Activated CD8-positive, alpha-beta memory T cell treated with anti-CD3 and anti-CD28 coated beads, Interleukin-2, amount 50 U/mL, for 1 hour (primary cell): ENCODE measurements around the gene ZNF239.
"Not testable (repeated sequence)": the region's sequence is repeated elsewhere in the genome, so short reads cannot be mapped to it uniquely, and the experiment has no call there.

Experiments
- DNase-seq: peaks from one replicate; pipeline ENCODE4 v3.0.0-alpha.2; 2020; ENCODE audit errors: extremely low read depth

Gene ZNF239

GRCh38 chr10:43574001-43574892 is at the start of gene ZNF239:
Gene ZNF239 (minus strand): TSS chr10:43574616. CDS start chr10:43558079, 16,537 bp downstream.
- peak; percentile 43 for DNase-seq

- no peak for DNase-seq
Measured at GRCh38 chr10:43623351-43623750, 48.9 kb upstream of the ZNF239 start.

- no peak for DNase-seq
Measured at GRCh38 chr10:43622038-43622437, 47.6 kb upstream of the ZNF239 start.

GRCh38 chr10:43619368-43619767 is 45.0 kb upstream of the ZNF239 start:
- DNase-seq, result no peak

- no peak for DNase-seq
Measured at GRCh38 chr10:43616697-43617370, 42.4 kb upstream of the ZNF239 start.

- DNase-seq, result no peak
Measured at GRCh38 chr10:43610636-43611035, 36.2 kb upstream of the ZNF239 start.

- no peak for DNase-seq
Measured at GRCh38 chr10:43607199-43607573, 32.8 kb upstream of the ZNF239 start.

- peak; percentile 8 for DNase-seq
Measured at GRCh38 chr10:43606323-43607198, 32.1 kb upstream of the ZNF239 start, which contains the start of gene ZNF485. Gene ZNF485 (plus strand): TSS chr10:43606438. CDS start chr10:43607051, 613 bp downstream.

GRCh38 chr10:43605850-43606322 is 31.5 kb upstream of the ZNF239 start:
- DNase-seq, result no peak

GRCh38 chr10:43601576-43601975 is 27.2 kb upstream of the ZNF239 start:
- DNase-seq, result not testable (repeated sequence)

- DNase-seq, result no peak
Measured at GRCh38 chr10:43599333-43599732, 24.9 kb upstream of the ZNF239 start.

GRCh38 chr10:43598446-43598845 is 24.0 kb upstream of the ZNF239 start:
- no peak for DNase-seq

GRCh38 chr10:43596546-43596945 is 22.1 kb upstream of the ZNF239 start:
- no peak for DNase-seq

- DNase-seq, result no peak
Measured at GRCh38 chr10:43595739-43596298, 21.4 kb upstream of the ZNF239 start.

- no peak for DNase-seq
Measured at GRCh38 chr10:43594944-43595589, 20.7 kb upstream of the ZNF239 start.

GRCh38 chr10:43591303-43591904 is 17.0 kb upstream of the ZNF239 start:
- no peak for DNase-seq

- not testable (repeated sequence) for DNase-seq
Measured at GRCh38 chr10:43586730-43587115, 12.3 kb upstream of the ZNF239 start.

GRCh38 chr10:43585981-43586729 is 11.7 kb upstream of the ZNF239 start:
- no peak for DNase-seq

GRCh38 chr10:43585046-43585445 is 10.6 kb upstream of the ZNF239 start:
- DNase-seq, result no peak

GRCh38 chr10:43584051-43584450 is 9.6 kb upstream of the ZNF239 start:
- no peak for DNase-seq
